ENCODE results near the gene PAX5. TPM values are rescaled to one million over a fixed set of nuclear protein-coding genes. Genes with fewer than 3 reads are reported as not detected.

The PAX5 gene
- polyA plus RNA-seq, 1 of the 3 experiments (the other 2 are of a cell fraction), result 0.05 TPM

DNA sequence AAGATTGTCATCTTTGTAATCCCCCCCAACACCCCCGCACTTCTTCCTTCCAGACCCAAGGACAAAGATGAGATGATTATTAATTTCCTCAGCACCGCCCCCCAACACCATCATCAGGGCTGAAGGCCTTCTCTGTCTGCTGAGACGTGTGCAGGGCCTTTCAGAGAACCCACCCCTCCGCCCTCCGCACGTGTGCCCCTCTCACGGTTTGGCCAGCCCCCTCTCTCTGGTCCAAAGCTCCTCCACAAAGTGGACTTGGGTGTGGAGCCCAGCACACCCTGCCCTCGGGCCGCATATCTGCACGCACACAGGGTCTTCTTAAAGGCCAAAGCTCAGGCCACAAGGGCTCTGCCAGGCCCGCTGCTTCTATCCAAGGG is 32.0 kb downstream of the PAX5 start:
- H3K27ac ChIP-seq (ENCODE audit: low read depth in 2 of 2, low read length in 1 of 2), result no peak overlapping the region
- H3K36me3 ChIP-seq (replicated peaks in 1 of 2; ENCODE audit: control insufficient read depth in 1 of 2, insufficient read depth in 2 of 2, low read length in 1 of 2), result no peaks in the 10 kb centered on the region
- no peak overlapping the region for H2AFZ ChIP-seq (ENCODE audit: low read depth)
- H3K79me2 ChIP-seq (ENCODE audit: insufficient read depth), result no peaks in the 10 kb centered on the region
- H3K9ac ChIP-seq, result no peak overlapping the region
- H3K27me3 ChIP-seq (ENCODE audit: insufficient read depth), result peaks cover 10% of the 10 kb centered on the region; the same call in 1 of the 2 replicates
- no peaks in the 10 kb centered on the region for H3F3A ChIP-seq (replicated peaks; ENCODE audit: insufficient read depth)
- H3K4me3 ChIP-seq (ENCODE audit: low read depth in 2 of 2, low read length in 1 of 2), result no peak overlapping the region
- 75% methylated on average over 11 of the region's 11 CpGs for WGBS (ENCODE audit: low lambda C conversion rate)
- no peak overlapping the region for H3K4me2 ChIP-seq
- POLR2A ChIA-PET, result no interaction called here
- H3K9me2 ChIP-seq, result no peaks in the 10 kb centered on the region
- no peaks in the 10 kb centered on the region for H4K20me1 ChIP-seq (ENCODE audit: insufficient read depth)
- CTCF ChIA-PET, result no interaction called here
- no peak for DNase-seq
- H3K9me3 ChIP-seq, result no peaks in the 10 kb centered on the region
- no peak for TF ChIP-seq RCOR1 (IDR thresholded peaks at IDR 0.05; ENCODE audit: low read length)
- no peak for TF ChIP-seq NFIC (IDR thresholded peaks at IDR 0.05; ENCODE audit: borderline replicate concordance)
- TF ChIP-seq POLR2AphosphoS5 (IDR thresholded peaks at IDR 0.05; ENCODE audit: low read depth, low read length), result no peak
- no peak for TF ChIP-seq MAX (IDR thresholded peaks at IDR 0.05; ENCODE audit: low read depth)
- no peak for TF ChIP-seq REST (IDR thresholded peaks at IDR 0.05; ENCODE audit: low read depth, low read length)
- TF ChIP-seq SMC3 (IDR thresholded peaks at IDR 0.05; ENCODE audit: low read depth, low read length), result no peak
- no peak for TF ChIP-seq TEAD4 (IDR thresholded peaks at IDR 0.05; ENCODE audit: borderline replicate concordance, insufficient read depth)
- no peak for TF ChIP-seq ELF1 (IDR thresholded peaks at IDR 0.05)
- TF ChIP-seq MXI1 (IDR thresholded peaks at IDR 0.05; ENCODE audit: low read depth, low read length), result no peak
- TF ChIP-seq, protein P1, sequence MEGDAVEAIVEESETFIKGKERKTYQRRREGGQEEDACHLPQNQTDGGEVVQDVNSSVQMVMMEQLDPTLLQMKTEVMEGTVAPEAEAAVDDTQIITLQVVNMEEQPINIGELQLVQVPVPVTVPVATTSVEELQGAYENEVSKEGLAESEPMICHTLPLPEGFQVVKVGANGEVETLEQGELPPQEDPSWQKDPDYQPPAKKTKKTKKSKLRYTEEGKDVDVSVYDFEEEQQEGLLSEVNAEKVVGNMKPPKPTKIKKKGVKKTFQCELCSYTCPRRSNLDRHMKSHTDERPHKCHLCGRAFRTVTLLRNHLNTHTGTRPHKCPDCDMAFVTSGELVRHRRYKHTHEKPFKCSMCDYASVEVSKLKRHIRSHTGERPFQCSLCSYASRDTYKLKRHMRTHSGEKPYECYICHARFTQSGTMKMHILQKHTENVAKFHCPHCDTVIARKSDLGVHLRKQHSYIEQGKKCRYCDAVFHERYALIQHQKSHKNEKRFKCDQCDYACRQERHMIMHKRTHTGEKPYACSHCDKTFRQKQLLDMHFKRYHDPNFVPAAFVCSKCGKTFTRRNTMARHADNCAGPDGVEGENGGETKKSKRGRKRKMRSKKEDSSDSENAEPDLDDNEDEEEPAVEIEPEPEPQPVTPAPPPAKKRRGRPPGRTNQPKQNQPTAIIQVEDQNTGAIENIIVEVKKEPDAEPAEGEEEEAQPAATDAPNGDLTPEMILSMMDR (IDR thresholded peaks at IDR 0.05), result no peak
- no peak for TF ChIP-seq FOSL2 (IDR thresholded peaks at IDR 0.05; ENCODE audit: borderline replicate concordance, low read depth)
- TF ChIP-seq FOXJ3 (CRISPR knock-in tag; IDR thresholded peaks at IDR 0.05), result no peak
- TF ChIP-seq, protein P2, sequence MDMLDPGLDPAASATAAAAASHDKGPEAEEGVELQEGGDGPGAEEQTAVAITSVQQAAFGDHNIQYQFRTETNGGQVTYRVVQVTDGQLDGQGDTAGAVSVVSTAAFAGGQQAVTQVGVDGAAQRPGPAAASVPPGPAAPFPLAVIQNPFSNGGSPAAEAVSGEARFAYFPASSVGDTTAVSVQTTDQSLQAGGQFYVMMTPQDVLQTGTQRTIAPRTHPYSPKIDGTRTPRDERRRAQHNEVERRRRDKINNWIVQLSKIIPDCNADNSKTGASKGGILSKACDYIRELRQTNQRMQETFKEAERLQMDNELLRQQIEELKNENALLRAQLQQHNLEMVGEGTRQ (IDR thresholded peaks at IDR 0.05; ENCODE audit: borderline replicate concordance, low read depth, low read length), result no peak
- peaks cover 0 to 2% of the 10 kb centered on the region in 2 experiments; a peak in 2 of 4 replicates for H3K4me1 ChIP-seq (ENCODE audit: control insufficient read depth in 1 of 2, insufficient read depth in 2 of 2, low read depth in 1 of 2, low read length in 1 of 2)
